Stimulated activated CD8-positive, alpha-beta memory T cell treated with anti-CD3 and anti-CD28 coated beads, Interleukin-4, amount 100 ng/mL, for 1 hour (primary cell): ENCODE results near the gene MAP1S.
"Not testable (repeated sequence)": the region's sequence is repeated elsewhere in the genome, so short reads cannot be mapped to it uniquely, and the experiment has no call there.

ENCODE experiments used
- DNase-seq, 2 donors: peaks; one replicate each; pipeline ENCODE4 v3.0.0-alpha.2; 2020; ENCODE audit warnings: low read depth in 2 of 2, low spot score in 1 of 2

The MAP1S gene

DNA sequence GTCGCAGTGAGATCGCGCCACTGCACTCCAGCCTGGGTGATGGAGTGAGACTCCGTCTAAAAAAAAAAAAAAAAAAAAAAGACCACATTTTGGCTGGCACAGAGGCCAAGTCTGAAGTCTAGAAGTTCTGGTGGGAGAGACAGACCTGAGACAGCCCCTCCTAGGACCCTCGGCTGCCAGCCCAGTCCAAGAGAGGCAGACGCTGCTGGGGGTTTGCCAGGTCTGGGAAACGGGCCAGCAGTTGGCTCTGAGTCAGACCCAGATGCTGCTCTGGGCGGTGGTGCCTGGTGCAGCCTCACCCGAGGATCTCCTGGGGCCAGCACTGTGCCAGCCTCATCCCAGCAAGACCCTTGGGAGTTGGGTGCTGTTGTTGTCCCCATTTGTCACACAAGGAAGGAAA lies 37.8 kb downstream of the MAP1S start:
- no peak for DNase-seq

- no peak for DNase-seq
These were observed 39.2 kb downstream of the MAP1S start for GRCh38 chr19:17758515-17758914.

DNA sequence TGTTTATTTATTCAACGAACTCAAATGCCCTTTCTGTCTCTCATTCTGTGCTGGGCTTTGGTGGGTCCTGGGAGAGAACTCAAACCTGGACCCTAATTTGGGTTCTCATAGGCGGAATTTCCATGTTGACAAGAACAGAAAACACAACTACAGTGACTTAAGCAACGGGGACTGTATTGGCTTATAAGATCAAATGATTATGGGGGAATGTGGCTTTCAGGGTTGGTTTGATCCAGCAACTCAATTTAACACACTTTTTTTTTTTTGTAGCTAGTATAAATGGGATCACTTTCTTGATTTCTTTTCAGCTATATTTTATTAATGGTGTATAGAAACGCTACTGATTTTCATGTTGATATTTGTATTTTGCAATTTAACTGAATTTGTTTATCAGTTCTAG lies 41.9 kb downstream of the MAP1S start:
- no peak for DNase-seq

DNA sequence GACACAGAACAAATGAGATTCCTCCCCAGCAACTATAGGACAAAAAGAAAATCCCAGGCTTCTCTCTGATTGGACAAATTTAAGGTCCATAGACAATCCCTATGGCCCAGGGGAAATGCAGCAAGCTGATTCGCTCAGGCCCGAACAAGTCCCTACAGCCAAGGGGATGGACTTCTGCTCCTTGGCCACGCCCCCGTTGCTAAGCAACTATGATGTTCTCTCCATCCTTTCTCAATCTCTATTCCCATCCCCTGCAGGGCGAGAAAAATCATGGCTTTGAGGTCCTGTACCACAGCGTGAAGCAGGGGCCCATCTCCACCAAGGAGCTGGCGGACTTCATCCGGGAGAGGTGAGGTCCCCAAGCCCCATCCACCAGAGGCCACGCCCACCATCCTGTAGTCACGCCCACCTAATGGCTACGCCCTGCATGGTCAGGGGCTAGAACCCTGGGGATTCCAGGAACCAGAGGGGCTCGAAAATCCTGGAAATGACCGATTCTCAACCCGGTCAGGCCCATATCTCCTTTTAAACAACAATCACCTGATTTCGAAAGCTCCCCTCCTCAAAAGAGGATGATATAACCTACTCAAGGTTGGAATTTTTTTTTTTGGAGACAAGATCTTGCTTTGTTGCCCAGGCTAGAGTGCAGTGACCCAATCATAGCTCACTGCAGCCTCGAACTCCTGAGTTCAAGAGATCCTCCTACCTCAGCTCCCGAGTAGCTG lies 43.4 kb downstream of the MAP1S start:
- DNase-seq: no peak

- DNase-seq: no peak
These were observed 45.1 kb downstream of the MAP1S start for GRCh38 chr19:17764348-17764747.

DNA sequence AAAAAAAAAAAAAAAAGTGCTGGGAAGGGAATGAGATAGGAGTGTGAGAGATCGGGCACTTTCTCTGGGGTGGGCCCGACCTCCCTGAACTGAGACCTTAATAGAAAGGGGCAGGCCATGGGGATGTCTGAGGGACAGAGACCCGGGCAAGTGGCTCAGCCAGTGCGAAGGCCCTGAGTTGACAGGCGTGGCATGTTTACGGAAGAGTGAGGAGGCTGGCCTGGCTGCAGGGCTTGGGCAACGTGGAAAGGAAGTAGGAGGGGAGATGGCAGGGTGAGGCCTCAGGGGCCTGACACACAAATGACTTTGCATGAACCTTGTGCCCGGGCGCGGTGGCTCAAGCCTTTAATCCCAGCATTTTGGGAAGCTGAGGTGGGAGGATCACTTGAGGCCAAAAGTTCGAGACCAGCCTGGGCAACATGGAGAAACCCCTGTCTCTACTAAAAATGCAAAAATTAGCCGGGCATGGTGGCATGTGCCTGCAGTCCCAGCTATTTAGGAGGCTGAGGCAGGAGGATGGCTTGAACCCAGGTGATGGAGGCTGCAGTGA lies 45.9 kb downstream of the MAP1S start:
- no peak for DNase-seq

DNA sequence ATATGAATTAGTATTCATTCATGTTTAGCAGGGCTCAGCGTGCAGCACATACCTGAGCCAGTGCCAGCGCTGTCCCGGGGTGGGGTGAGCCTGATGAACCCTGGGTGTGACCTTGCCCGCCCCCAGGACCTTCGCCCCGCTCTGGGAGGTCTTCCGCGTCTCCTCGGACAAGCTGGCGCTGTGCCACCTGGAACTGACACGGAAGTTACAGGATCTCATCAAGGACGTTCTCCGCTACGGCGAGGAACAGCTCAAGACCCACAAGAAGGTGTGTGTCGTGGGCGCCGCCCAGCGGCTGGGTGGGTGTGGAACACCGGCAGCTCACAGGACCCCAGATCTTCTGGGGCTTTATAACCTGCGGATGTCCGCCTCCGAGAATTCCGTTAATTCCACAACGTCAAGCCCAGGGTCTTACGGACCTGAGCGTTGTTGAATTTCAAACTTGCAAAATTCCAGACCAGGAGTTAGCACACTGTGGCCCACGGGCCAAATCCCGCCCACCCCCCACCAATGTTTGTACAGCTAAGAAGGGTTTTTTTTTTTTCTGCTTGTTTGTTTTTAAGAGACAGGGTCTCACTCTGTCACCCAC lies 47.4 kb downstream of the MAP1S start:
- DNase-seq: no peak

DNA sequence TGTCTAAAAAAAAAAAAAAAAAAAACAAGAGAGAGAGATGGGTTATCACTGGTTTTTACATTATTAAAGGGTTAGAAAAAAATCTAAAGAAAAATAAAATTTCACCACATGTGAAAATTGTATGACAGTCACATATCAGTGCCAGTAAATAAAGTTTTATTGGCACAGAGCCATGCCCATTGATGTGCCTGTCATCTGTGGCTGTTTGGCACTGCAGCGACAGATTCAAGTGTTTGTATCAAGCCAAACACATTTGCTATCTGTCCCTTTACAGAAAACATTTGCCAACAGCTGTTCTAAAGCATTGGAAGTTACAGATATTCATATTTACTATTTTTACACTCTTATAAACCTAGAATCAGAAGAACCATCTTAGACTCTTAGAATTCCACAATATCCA lies 48.3 kb downstream of the MAP1S start:
- DNase-seq: no peak

GRCh38 chr19:17770613-17771012 lies 51.3 kb downstream of the MAP1S start:
- no peak for DNase-seq

DNA sequence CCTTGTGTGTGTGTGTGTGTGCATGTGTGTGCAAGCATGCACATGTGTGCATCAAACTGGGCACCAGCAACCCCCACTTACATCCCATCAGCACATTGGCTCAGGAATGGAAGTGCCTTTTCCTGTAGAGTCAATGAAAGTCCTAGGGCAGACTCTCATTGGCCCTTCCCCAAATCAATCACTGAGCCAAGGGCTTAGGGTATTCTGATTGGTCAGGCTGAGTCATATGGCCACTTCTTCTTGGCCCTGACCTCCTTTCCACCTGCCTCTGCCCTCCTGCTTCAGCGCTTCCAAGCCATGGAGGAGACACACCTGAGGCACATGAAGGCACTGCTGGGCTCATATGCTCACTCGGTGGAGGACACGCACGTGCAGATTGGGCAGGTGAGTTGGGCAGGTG lies 52.9 kb downstream of the MAP1S start:
- no peak for DNase-seq

GRCh38 chr19:17775245-17775927 lies 56.1 kb downstream of the MAP1S start:
- DNase-seq: no peak

DNA sequence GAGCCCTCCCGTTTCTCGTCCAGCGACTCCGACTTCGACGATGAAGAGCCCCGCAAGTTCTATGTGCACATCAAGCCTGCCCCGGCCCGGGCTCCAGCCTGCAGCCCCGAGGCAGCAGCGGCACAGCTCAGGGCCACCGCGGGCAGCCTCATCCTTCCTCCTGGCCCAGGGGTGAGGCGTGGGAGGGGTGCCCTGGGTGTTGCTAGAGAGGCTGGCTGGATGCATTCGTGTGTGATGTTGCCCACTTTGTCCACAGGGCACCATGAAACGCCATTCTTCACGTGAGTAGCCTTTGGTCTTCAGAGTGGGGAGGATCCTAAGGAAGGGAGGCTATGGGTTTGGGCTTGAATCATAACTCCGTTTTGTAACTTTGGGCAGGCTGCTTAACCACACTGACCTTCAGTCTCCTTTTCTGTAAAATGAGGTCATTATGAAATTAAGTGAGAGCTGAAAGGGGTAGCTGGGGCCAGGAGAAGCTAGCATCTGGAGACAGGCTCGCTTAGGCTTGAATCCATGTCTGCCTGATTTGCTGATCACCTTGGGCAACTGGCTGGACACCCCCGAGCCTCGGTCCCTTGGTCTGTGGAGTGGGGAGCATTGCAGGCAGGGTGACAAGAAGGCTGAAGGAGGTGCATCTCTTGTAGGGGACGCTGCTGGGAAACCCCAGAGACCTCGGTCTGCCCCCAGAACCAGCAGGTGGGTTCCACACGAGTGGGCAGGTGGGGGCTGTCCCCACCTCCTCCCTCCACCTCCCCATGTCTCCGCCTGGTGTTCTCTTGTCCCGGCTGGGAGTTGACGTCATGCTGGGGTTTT lies 56.9 kb downstream of the MAP1S start:
- DNase-seq: no peak

- DNase-seq: not testable (repeated sequence)
These were observed 58.6 kb downstream of the MAP1S start for GRCh38 chr19:17777840-17778239.

GRCh38 chr19:17778251-17778967 lies 59.1 kb downstream of the MAP1S start:
- DNase-seq: no peak

- DNase-seq: no peak
These were observed 60.0 kb downstream of the MAP1S start for GRCh38 chr19:17778968-17779929.

DNA sequence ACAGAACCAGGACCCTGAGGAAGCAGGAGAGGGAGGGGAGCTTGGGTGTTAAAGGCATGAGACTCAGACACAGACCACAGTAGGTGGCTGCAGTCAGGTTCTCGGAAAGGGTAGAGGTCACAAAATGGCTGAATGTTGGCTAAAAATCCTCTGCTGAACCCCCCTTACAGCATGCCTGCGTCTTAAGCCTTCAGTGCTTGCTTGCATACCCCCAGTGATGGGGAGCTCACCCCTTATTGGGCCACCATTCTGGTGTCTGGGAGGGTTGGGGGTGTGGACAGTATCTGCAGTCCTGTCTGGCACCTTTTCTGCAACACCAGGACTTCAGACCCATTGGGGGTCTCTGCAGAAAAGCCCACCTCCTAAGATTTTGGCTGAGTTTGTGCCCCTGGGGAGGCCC lies 61.5 kb downstream of the MAP1S start:
- DNase-seq: no peak

DNA sequence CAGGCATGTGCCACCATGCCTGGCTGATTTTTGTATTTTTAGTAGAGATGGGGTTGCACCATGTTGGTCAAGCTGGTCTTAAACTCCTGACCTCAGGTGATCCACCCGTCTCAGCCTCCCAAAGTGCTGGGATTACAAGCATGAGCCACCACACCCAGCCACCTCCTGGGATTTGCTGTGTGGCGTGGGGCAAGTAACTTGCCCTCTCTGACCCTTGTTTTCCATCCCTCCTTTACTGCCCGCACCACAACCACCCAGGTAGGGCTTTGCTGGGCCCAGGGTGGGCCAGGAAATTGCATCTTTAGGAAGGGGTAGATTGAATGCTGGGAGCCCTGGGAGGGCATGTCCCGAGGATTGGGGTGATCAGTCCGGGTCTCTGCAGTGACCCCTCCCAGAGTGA lies 64.4 kb downstream of the MAP1S start:
- not testable (repeated sequence) for DNase-seq
